GM23248 (cell line): ENCODE measurements around the gene UVRAG.

ENCODE experiments used
- EZH2 ChIP-seq: fragments of 200-600 bp; sonication (generic); IDR thresholded peaks from 2 replicates; pipeline ENCODE4 v1.6.1; 2018; ENCODE audit warnings: antibody characterized with exemption, mild to moderate bottlenecking; ENCODE audit not compliant: insufficient read depth, poor library complexity, severe bottlenecking
- EZH2phosphoT487 ChIP-seq: fragments of 200-600 bp; sonication (generic); IDR thresholded peaks from 2 replicates; pipeline ENCODE4 v1.6.1; 2018; ENCODE audit warnings: antibody characterized with exemption, moderate library complexity, mild to moderate bottlenecking, low read depth; ENCODE audit not compliant: insufficient read depth

- TF ChIP-seq EZH2 (no peak), EZH2phosphoT487 (no peak)
Measured at GRCh38 chr11:75891947-75892739, 77.1 kb downstream of the UVRAG start.
